Sigmoid colon (tissue), 4 donors: ENCODE data around the gene FNIP2.

Experiments
- CTCF ChIP-seq, 4 experiments: fragments of 450-650 bp in 3 of 4; fragments of 200-600 bp in 1 of 4; IDR thresholded peaks; one replicate each; pipeline ENCODE4 v1.5.1; 2016 to 2019; ENCODE audit warnings: antibody characterized with exemption in 4 of 4, mild to moderate bottlenecking in 3 of 4, moderate library complexity in 2 of 4
- POLR2A ChIP-seq, 2 donors: fragments of 450-650 bp; IDR thresholded peaks; one replicate each; pipeline ENCODE4 v1.6.1; 2016; ENCODE audit warnings: antibody characterized with exemption in 2 of 2, mild to moderate bottlenecking in 2 of 2, moderate library complexity in 2 of 2
- POLR2AphosphoS5 ChIP-seq, 4 donors: sonication (generic); formaldehyde crosslinking; IDR thresholded peaks; one replicate each; pipeline ENCODE4 v1.6.1; 2017; ENCODE audit warnings: antibody characterized with exemption in 4 of 4

- TF ChIP-seq CTCF (IDR thresholded peaks at IDR 0.05) (no peak), POLR2AphosphoS5 (IDR thresholded peaks at IDR 0.05) (no peak), POLR2A (IDR thresholded peaks at IDR 0.05) (no peak)
These were observed 171.4 kb downstream of the FNIP2 start for GRCh38 chr4:158940271-158940670.
